ENCODE data around the gene NKAIN1. TPM values are rescaled to one million over a fixed set of nuclear protein-coding genes. Genes with fewer than 3 reads are reported as not detected.
"Not testable (repeated sequence)": the region's sequence is repeated elsewhere in the genome, so short reads cannot be mapped to it uniquely, and the experiment has no call there.

The NKAIN1 gene
- polyA plus RNA-seq (2012; ENCODE audit: insufficient read depth, insufficient read length, low read depth), result 10.9 TPM

DNA sequence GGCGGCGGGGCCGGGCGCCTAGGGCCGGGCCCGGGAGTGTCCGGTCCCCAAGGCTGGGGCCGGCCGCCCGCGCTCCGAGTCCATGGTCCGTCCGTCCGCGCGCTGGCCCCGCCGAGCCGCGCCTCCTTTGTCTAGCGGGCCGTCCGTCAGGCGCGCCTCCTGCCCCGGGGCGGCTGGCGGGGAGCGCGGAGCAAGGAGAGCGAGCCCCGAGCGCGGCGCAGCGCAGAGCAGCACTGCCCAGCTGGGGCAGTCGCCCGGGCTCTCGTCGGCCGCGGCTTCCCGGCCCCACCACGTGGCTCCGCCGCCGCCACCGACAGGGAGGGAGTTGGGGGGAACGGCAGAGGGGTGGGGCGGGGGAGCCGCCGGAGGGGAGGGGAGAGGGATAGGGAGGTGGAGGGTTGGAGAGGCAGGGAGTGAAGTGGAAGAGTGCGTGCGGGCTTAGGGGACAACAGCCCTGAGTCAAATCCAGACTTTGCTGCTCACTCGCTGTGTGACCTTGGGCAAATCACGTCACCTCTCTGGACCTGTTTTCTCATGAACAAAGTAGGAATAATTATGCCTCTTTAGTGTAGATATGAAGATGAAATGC is at the start of gene NKAIN1:
NKAIN1 (minus strand) TSS at position 235 of the 589 bp plus-strand sequence. CDS start 340 bp downstream, outside the sequence.
- peak within 1 kb of the TSS; percentile 53 for H3K4me3 ChIP-seq (ENCODE audit: low read depth, low read length)
- H3K27me3 ChIP-seq, result no peaks in the 10 kb centered on the region
- peak; percentile 62 for DNase-seq
- no peaks in the 10 kb centered on the region for H3K4me1 ChIP-seq
- no peaks in the 10 kb centered on the region for H3K9me3 ChIP-seq
- TF ChIP-seq, protein P1, sequence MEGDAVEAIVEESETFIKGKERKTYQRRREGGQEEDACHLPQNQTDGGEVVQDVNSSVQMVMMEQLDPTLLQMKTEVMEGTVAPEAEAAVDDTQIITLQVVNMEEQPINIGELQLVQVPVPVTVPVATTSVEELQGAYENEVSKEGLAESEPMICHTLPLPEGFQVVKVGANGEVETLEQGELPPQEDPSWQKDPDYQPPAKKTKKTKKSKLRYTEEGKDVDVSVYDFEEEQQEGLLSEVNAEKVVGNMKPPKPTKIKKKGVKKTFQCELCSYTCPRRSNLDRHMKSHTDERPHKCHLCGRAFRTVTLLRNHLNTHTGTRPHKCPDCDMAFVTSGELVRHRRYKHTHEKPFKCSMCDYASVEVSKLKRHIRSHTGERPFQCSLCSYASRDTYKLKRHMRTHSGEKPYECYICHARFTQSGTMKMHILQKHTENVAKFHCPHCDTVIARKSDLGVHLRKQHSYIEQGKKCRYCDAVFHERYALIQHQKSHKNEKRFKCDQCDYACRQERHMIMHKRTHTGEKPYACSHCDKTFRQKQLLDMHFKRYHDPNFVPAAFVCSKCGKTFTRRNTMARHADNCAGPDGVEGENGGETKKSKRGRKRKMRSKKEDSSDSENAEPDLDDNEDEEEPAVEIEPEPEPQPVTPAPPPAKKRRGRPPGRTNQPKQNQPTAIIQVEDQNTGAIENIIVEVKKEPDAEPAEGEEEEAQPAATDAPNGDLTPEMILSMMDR (IDR thresholded peaks at IDR 0.05; ENCODE audit: low read depth, low read length), result no peak
- H3K36me3 ChIP-seq, result no peaks in the 10 kb centered on the region

DNA sequence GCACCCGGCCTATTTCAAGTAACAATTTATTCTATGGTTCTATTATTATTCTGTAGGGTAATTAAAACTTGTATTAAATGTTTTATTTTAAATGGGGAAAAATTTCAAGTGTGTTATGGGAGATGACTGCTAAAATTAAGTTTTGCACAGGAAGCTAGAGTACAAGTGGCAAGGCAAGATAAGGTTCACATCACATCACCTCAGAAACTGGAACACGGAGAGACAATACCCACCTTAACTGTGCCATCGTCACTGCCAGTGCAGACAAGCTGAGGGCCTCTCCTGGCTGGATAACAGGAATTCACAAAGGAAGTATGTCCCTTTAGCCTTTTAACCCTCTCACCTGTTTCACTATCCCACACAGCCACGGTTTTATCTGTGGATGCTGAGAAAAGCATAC is 49.3 kb upstream of the NKAIN1 start:
- Histone ChIP-seq H3K9me3 (no peaks in the 10 kb centered on the region), H3K27me3 (no peaks in the 10 kb centered on the region), H3K36me3 (peaks cover 32% of the 10 kb centered on the region), H3K4me1 (peaks cover 4% of the 10 kb centered on the region; the same call in 1 of the 2 replicates), H3K4me3 (ENCODE audit: low read depth, low read length) (no peak overlapping the region)
- TF ChIP-seq, protein P1 (IDR thresholded peaks at IDR 0.05; ENCODE audit: low read depth, low read length), result no peak
- no peak for DNase-seq

DNA sequence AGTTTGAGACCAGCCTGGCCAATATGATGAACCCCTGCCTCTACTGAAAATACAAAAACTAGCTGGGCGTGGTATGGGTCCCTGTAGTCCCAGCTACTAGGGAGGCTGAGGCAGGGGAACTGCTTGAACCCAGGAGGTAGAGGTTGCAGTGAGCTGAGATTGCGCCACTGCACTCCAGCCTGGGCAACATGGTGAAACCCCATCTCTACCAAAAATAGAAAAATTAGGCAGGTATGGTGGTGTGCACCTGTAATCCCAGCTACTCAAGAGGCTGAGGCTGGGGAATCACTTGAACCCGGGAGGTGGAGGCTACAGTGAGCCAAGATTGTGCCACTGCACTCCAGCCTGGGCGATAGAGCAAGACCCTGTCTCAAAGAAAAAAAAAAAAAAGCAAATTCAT is 48.1 kb upstream of the NKAIN1 start:
- H3K9me3 ChIP-seq; H3K4me3 ChIP-seq (ENCODE audit: low read depth, low read length); H3K4me1 ChIP-seq; H3K27me3 ChIP-seq; DNase-seq: not testable (repeated sequence)
- peaks cover 27% of the 10 kb centered on the region for H3K36me3 ChIP-seq

- DNase-seq; H3K27me3 ChIP-seq; H3K9me3 ChIP-seq; H3K4me1 ChIP-seq; H3K4me3 ChIP-seq (ENCODE audit: low read depth, low read length): not testable (repeated sequence)
- H3K36me3 ChIP-seq, result peaks cover 19% of the 10 kb centered on the region
These were observed 42.7 kb upstream of the NKAIN1 start for GRCh38 chr1:31282426-31282825.

GRCh38 chr1:31273619-31274018 is 33.9 kb upstream of the NKAIN1 start:
- Histone ChIP-seq H3K9me3 (no peaks in the 10 kb centered on the region), H3K4me1 (no peaks in the 10 kb centered on the region), H3K4me3 (ENCODE audit: low read depth, low read length) (no peak overlapping the region), H3K27me3 (no peaks in the 10 kb centered on the region), H3K36me3 (peaks cover 10% of the 10 kb centered on the region)
- TF ChIP-seq, protein P1 (IDR thresholded peaks at IDR 0.05; ENCODE audit: low read depth, low read length), result no peak
- no peak for DNase-seq

GRCh38 chr1:31272369-31272768 is 32.7 kb upstream of the NKAIN1 start:
- TF ChIP-seq, protein P1 (IDR thresholded peaks at IDR 0.05; ENCODE audit: low read depth, low read length), result no peak
- H3K4me3 ChIP-seq (ENCODE audit: low read depth, low read length), result no peak overlapping the region
- DNase-seq, result no peak
- no peaks in the 10 kb centered on the region for H3K9me3 ChIP-seq
- no peaks in the 10 kb centered on the region for H3K27me3 ChIP-seq
- peaks cover 10% of the 10 kb centered on the region for H3K36me3 ChIP-seq
- H3K4me1 ChIP-seq, result no peaks in the 10 kb centered on the region

GRCh38 chr1:31266547-31266946 is 26.9 kb upstream of the NKAIN1 start:
- H3K27me3 ChIP-seq, result no peaks in the 10 kb centered on the region
- H3K4me1 ChIP-seq, result no peaks in the 10 kb centered on the region
- no peak for DNase-seq
- H3K9me3 ChIP-seq, result no peaks in the 10 kb centered on the region
- H3K36me3 ChIP-seq, result peaks cover 9% of the 10 kb centered on the region
- TF ChIP-seq, protein P1 (IDR thresholded peaks at IDR 0.05; ENCODE audit: low read depth, low read length), result no peak
- H3K4me3 ChIP-seq (ENCODE audit: low read depth, low read length), result no peak overlapping the region
